Upper lobe of left lung (tissue), 4 donors: ENCODE results near the gene OR6B1.

ENCODE experiments used
- CTCF ChIP-seq, 6 experiments: fragments of 450-650 bp in 4 of 6; fragments of 200-600 bp in 2 of 6; sonication (generic) in 2 of 6; IDR thresholded peaks; one replicate each; pipeline ENCODE4 v1.5.1; 2016 to 2019; ENCODE audit warnings: antibody characterized with exemption in 6 of 6
- POLR2A ChIP-seq, 4 donors: fragments of 450-650 bp; IDR thresholded peaks; one replicate each; pipeline ENCODE4 v1.5.1; 2016 to 2017; ENCODE audit warnings: antibody characterized with exemption in 4 of 4, mild to moderate bottlenecking in 2 of 4

GRCh38 chr7:143987513-143987912, 12.6 kb upstream of the OR6B1 start:
- TF ChIP-seq CTCF (IDR thresholded peaks at IDR 0.05) (no peak), POLR2A (IDR thresholded peaks at IDR 0.05) (no peak)
